ENCODE measurements around the gene BSG. TPM values are rescaled to one million over a fixed set of nuclear protein-coding genes. Genes with fewer than 3 reads are reported as not detected.

The BSG gene
- 100 to 1,000 TPM; 270 to 515 (median 282) TPM for total RNA-seq

DNA sequence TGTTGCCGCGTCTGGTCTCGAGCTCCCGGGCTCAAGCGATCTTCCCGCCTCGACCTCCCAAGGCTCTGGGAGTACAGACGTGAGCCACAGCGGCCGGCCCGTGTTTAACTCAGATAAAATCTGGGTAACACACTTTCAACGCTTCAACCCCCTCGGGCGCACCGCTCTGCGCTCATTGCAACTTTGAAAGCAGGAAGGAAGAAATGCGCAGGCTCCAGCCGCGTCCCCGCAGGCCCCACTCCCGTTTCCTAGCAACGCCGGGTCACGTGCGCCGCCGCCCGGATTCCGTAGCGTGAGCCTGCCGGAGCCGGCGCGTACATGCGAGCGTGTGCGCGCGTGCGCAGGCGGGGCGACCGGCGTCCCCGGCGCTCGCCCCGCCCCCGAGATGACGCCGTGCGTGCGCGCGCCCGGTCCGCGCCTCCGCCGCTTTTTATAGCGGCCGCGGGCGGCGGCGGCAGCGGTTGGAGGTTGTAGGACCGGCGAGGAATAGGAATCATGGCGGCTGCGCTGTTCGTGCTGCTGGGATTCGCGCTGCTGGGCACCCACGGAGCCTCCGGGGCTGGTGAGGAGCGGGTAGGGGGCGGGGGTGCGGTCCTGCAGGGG, at the start of gene BSG:
TSS of gene BSG (plus strand) at position 457 of the 603 bp plus-strand sequence. CDS start at position 496, 39 bp downstream.
- TF ChIP-seq, protein P1, sequence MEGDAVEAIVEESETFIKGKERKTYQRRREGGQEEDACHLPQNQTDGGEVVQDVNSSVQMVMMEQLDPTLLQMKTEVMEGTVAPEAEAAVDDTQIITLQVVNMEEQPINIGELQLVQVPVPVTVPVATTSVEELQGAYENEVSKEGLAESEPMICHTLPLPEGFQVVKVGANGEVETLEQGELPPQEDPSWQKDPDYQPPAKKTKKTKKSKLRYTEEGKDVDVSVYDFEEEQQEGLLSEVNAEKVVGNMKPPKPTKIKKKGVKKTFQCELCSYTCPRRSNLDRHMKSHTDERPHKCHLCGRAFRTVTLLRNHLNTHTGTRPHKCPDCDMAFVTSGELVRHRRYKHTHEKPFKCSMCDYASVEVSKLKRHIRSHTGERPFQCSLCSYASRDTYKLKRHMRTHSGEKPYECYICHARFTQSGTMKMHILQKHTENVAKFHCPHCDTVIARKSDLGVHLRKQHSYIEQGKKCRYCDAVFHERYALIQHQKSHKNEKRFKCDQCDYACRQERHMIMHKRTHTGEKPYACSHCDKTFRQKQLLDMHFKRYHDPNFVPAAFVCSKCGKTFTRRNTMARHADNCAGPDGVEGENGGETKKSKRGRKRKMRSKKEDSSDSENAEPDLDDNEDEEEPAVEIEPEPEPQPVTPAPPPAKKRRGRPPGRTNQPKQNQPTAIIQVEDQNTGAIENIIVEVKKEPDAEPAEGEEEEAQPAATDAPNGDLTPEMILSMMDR (IDR thresholded peaks at IDR 0.05): no peak
- TF ChIP-seq POLR2A (IDR thresholded peaks at IDR 0.05) (no peak), POLR2AphosphoS5 (IDR thresholded peaks at IDR 0.05) (peak; percentile 50 to 88 (median 77))
- H3K4me3 ChIP-seq: peak within 1 kb of the TSS; percentile 76 to 99 (median 92)
- no peaks in the 10 kb centered on the region for H3K9me3 ChIP-seq
- intact Hi-C loops (cut with DNase I; ENCODE audit: low total_unique reads): no loop called here
- H3K36me3 ChIP-seq: no peaks in the 10 kb centered on the region
- peaks cover 11 to 23% of the 10 kb centered on the region in 2 donors for H3K4me1 ChIP-seq
- H3K27ac ChIP-seq: peak within 1 kb of the TSS; percentile 85 to 87
- no peaks in the 10 kb centered on the region for H3K27me3 ChIP-seq
- DNase-seq (ENCODE audit: low spot score in 2 of 2): peak; percentile 98 to 99

DNA sequence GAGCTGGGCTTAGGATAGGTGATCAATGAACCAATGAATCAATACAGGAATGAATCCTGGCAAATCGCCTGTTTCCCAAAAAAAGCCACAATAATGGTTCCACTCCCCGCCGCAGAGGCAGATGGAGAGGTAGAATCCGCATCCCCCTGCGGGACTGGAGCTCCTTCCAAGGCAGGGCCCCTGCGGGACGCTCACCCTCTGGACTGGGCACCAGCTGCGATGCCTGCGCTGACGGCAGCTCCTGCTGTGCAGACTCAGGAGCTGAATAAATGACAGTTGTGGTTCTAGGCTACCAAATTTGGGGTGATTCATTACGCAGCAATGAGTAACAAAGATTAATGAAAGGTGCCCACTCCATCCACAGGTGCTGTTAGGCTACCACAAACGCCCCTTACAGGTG, 49.7 kb upstream of the BSG start:
- peaks cover 3 to 16% of the 10 kb centered on the region in 2 donors for H3K27me3 ChIP-seq
- intact Hi-C loops (cut with DNase I; ENCODE audit: low total_unique reads): no loop called here
- H3K4me1 ChIP-seq: no peaks in the 10 kb centered on the region
- no peak overlapping the region for H3K27ac ChIP-seq
- H3K4me3 ChIP-seq: no peak overlapping the region
- TF ChIP-seq POLR2A (IDR thresholded peaks at IDR 0.05) (no peak), POLR2AphosphoS5 (IDR thresholded peaks at IDR 0.05) (no peak)
- TF ChIP-seq, protein P1 (IDR thresholded peaks at IDR 0.05): no peak
- no peak for DNase-seq (ENCODE audit: low spot score in 2 of 2)
- H3K36me3 ChIP-seq: no peaks in the 10 kb centered on the region
- no peaks in the 10 kb centered on the region for H3K9me3 ChIP-seq

DNA sequence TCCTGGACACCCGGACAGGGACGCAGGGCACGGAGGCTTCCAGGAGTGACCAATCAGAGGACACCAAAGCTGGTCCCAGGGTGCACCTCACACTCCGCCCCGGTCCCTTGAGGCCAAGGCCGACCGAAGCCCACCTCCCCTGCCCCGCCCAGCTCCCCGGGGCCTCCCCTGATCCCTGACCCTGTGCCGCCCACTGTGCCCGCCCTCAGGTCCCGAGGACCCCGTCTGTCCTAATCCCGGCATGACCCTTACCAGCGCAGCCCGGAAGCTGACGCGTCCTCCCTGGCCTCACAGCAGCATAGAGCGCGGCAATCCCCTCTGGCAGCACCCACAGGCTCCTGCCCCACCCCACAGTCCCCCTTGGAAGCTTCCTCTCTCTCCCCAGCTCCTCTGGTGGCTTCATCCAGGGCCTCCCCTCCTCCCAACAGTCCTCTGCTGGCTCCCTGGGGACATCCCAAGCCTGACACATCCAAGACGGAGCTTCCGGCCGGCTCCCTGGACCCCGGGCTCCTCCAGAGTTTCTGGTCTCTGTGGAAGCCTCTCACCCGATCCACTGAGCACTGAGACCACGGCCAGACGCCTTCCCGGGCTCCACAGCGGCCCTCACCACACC, 48.2 kb upstream of the BSG start:
- no peak for DNase-seq (ENCODE audit: low spot score in 2 of 2)
- no peaks in the 10 kb centered on the region for H3K4me1 ChIP-seq
- no peak overlapping the region for H3K27ac ChIP-seq
- no peaks in the 10 kb centered on the region for H3K36me3 ChIP-seq
- H3K9me3 ChIP-seq: no peaks in the 10 kb centered on the region
- TF ChIP-seq, protein P1 (IDR thresholded peaks at IDR 0.05): no peak
- TF ChIP-seq POLR2A (IDR thresholded peaks at IDR 0.05) (no peak), POLR2AphosphoS5 (IDR thresholded peaks at IDR 0.05) (no peak)
- intact Hi-C loops (cut with DNase I; ENCODE audit: low total_unique reads): no loop called here
- H3K4me3 ChIP-seq: no peak overlapping the region
- H3K27me3 ChIP-seq: peaks cover 3 to 16% of the 10 kb centered on the region in 2 donors

DNA sequence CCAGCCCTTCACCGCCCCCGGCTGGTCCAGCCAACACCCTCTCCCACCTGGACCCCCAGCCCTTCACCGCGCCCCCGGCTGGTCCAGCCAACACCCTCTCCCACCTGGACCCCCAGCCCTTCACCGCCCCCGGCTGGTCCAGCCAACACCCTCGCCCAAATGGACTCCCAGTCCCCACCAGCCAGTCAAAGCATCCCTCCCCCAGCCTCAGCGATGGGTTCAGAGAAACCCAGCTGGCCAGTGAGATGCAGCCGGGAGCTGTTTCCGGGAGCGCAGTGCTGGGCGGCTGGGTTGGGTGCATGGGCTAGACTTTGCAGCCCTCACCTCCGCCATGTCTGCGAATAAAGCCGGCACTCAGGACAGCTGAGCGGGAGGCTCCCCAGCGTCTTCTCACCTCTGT, 47.4 kb upstream of the BSG start:
- H3K9me3 ChIP-seq: no peaks in the 10 kb centered on the region
- no peak for DNase-seq (ENCODE audit: low spot score in 2 of 2)
- no peak overlapping the region for H3K4me3 ChIP-seq
- no peaks in the 10 kb centered on the region for H3K4me1 ChIP-seq
- H3K27ac ChIP-seq: no peak overlapping the region
- TF ChIP-seq POLR2A (IDR thresholded peaks at IDR 0.05): no peak
- TF ChIP-seq, protein P1 (IDR thresholded peaks at IDR 0.05): no peak
- no peak for TF ChIP-seq POLR2AphosphoS5 (IDR thresholded peaks at IDR 0.05)
- H3K36me3 ChIP-seq: no peaks in the 10 kb centered on the region
- H3K27me3 ChIP-seq: peaks cover 3 to 16% of the 10 kb centered on the region in 2 donors
- intact Hi-C loops (cut with DNase I; ENCODE audit: low total_unique reads): no loop called here

DNA sequence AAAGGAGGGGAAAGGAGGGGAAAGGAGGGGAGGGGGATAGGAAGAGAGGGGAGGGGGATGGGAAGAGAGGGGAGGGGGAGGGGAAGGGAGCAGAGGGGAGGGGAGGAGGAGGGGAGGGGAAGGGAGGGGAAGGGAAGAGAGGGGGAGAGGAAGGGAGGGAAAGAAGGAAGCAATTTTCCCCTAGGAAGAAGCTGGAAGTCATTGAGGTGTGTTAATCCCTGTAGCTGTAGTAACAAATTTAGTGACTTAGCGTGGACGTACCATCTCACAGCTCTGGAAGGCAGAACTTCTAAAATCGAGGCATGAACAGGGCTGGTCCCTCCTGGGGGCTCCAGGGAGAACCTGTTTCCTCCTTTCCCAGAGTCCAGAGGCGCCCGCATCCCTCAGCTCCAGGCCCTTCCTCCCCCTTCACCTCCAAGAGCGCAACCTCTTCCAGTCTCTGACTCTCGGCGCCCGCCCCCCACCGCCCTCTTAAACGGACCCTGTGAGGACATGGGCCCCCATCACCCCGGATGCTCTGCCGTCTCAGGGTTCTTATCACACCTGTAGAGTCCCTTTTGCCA, 46.5 kb upstream of the BSG start:
- peaks cover 3 to 16% of the 10 kb centered on the region in 2 donors for H3K27me3 ChIP-seq
- no peak for DNase-seq (ENCODE audit: low spot score in 2 of 2)
- intact Hi-C loops (cut with DNase I; ENCODE audit: low total_unique reads): no loop called here
- no peaks in the 10 kb centered on the region for H3K4me1 ChIP-seq
- TF ChIP-seq, protein P1 (IDR thresholded peaks at IDR 0.05): no peak
- no peak for TF ChIP-seq POLR2A (IDR thresholded peaks at IDR 0.05)
- no peak for TF ChIP-seq POLR2AphosphoS5 (IDR thresholded peaks at IDR 0.05)
- H3K4me3 ChIP-seq: no peak overlapping the region
- no peaks in the 10 kb centered on the region for H3K36me3 ChIP-seq
- H3K9me3 ChIP-seq: no peaks in the 10 kb centered on the region
- no peak overlapping the region for H3K27ac ChIP-seq

Data from breast epithelium (tissue), 4 donors.